ENCODE results near the gene MPHOSPH10.
"Not testable (repeated sequence)": the region's sequence is repeated elsewhere in the genome, so short reads cannot be mapped to it uniquely, and the experiment has no call there.

The MPHOSPH10 gene

DNA sequence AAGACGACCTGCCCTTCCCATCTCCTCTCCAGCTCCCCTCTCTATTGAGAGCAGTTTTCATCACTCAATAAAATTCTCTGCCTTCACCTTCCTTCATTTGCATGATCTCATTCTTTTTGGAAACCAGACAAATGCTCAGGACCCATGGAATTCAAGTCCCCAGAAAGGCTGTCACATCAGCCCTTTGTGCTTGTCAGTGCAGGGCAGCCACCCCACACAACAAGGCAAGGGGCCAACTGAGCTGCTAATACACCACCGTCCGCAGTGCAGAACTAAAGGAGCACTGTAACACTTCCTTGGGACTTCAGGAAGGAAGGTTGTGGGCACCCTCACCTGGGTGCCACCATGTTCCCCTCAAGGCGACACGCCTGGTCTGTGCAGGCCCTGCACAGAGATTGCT, 26.6 kb upstream of the MPHOSPH10 start:
- ATAC-seq, result no peak
- TF ChIP-seq BACH2 (CRISPR knock-in tag; IDR thresholded peaks at IDR 0.05; ENCODE audit: borderline replicate concordance) (no peak), PPARA (CRISPR knock-in tag; IDR thresholded peaks at IDR 0.05; ENCODE audit: borderline replicate concordance) (no peak), ZNF565 (CRISPR knock-in tag; conservative IDR thresholded peaks at IDR 0.05; ENCODE audit: low read depth) (no peak), TOX (CRISPR knock-in tag; IDR thresholded peaks at IDR 0.05; ENCODE audit: borderline replicate concordance) (no peak)

DNA sequence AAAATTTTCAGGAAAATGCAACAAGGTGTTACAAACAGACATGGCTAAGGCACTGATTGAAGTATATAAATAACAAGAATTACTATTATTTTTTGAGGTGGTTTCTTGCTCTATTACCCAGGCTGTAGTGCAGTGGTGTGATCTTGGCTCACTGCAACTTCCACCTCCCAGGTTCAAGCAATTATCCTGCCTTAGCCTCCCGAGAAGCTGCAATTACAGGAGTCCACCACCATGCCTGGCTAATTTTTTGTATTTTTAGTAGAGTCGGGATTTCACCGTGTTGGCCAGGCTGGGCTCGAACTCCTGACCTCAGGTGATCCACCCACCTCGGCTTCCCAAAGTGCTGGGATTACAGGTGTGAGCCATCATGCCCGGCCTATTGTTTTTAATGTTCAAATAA, 24.0 kb upstream of the MPHOSPH10 start:
- not testable (repeated sequence) for ATAC-seq

DNA sequence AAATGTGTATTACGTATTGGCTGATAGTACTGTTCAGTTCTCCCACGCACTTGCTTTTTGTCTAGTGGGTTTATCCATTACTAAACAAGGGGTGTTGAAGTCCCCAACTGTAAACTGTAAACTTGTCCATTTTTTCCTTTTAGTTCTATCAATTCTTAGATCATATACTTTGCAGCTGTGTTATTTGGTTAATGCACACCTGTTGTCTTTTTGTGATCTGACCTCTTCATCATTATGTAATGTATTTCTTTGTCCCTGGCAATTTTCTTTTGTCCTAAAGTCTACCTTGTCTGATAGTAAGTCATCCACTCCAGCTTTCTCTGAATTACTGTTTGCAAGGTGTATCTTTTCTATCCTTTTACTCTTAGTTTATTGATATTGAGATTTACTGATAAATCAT, 22.3 kb upstream of the MPHOSPH10 start:
- ATAC-seq, result no peak
- TF ChIP-seq ZFP30 (CRISPR knock-in tag; IDR thresholded peaks at IDR 0.05), result no peak

DNA sequence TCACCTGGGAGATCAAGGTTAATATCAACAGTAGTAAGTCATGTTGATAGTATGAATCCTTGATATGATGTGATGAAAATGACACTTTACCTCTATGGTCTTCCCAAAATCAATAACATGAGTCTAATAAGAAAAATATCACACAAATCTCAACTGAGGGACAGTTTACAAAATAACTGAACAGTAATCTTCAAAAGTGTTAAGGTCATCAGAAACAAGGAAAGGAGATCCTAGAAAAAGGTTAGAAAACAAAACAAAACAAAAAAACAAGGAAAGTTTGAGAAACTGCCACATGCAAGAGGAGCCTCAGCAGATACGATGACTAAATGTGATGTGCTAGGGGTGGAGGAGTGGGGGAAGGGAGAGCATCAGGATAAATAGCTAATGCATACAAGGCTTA, 16.6 kb upstream of the MPHOSPH10 start:
- TF ChIP-seq OSR1 (CRISPR knock-in tag; IDR thresholded peaks at IDR 0.05) (no peak), ZNF8 (CRISPR knock-in tag; IDR thresholded peaks at IDR 0.05) (no peak), ZNF70 (CRISPR knock-in tag; IDR thresholded peaks at IDR 0.05) (no peak), ZFP30 (CRISPR knock-in tag; IDR thresholded peaks at IDR 0.05) (no peak), ZNF565 (CRISPR knock-in tag; conservative IDR thresholded peaks at IDR 0.05; ENCODE audit: low read depth) (no peak), ZFP3 (CRISPR knock-in tag; IDR thresholded peaks at IDR 0.05) (no peak), RARB (CRISPR knock-in tag; IDR thresholded peaks at IDR 0.05) (no peak), SNAI2 (CRISPR knock-in tag; IDR thresholded peaks at IDR 0.05) (no peak), ESRRG (CRISPR knock-in tag; IDR thresholded peaks at IDR 0.05) (no peak), GLIS3 (CRISPR knock-in tag; IDR thresholded peaks at IDR 0.05) (no peak), BACH2 (CRISPR knock-in tag; IDR thresholded peaks at IDR 0.05; ENCODE audit: borderline replicate concordance) (no peak), TOX (CRISPR knock-in tag; IDR thresholded peaks at IDR 0.05; ENCODE audit: borderline replicate concordance) (no peak)
- TF ChIP-seq, protein P1, sequence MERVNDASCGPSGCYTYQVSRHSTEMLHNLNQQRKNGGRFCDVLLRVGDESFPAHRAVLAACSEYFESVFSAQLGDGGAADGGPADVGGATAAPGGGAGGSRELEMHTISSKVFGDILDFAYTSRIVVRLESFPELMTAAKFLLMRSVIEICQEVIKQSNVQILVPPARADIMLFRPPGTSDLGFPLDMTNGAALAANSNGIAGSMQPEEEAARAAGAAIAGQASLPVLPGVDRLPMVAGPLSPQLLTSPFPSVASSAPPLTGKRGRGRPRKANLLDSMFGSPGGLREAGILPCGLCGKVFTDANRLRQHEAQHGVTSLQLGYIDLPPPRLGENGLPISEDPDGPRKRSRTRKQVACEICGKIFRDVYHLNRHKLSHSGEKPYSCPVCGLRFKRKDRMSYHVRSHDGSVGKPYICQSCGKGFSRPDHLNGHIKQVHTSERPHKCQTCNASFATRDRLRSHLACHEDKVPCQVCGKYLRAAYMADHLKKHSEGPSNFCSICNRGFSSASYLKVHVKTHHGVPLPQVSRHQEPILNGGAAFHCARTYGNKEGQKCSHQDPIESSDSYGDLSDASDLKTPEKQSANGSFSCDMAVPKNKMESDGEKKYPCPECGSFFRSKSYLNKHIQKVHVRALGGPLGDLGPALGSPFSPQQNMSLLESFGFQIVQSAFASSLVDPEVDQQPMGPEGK (CRISPR knock-in tag; IDR thresholded peaks at IDR 0.05; ENCODE audit: borderline replicate concordance), result no peak
- TF ChIP-seq, protein P2, sequence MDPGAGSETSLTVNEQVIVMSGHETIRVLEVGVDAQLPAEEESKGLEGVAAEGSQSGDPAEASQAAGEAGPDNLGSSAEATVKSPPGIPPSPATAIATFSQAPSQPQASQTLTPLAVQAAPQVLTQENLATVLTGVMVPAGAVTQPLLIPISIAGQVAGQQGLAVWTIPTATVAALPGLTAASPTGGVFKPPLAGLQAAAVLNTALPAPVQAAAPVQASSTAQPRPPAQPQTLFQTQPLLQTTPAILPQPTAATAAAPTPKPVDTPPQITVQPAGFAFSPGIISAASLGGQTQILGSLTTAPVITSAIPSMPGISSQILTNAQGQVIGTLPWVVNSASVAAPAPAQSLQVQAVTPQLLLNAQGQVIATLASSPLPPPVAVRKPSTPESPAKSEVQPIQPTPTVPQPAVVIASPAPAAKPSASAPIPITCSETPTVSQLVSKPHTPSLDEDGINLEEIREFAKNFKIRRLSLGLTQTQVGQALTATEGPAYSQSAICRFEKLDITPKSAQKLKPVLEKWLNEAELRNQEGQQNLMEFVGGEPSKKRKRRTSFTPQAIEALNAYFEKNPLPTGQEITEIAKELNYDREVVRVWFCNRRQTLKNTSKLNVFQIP (CRISPR knock-in tag; IDR thresholded peaks at IDR 0.05; ENCODE audit: borderline replicate concordance, low read depth), result no peak
- TF ChIP-seq, protein P3, sequence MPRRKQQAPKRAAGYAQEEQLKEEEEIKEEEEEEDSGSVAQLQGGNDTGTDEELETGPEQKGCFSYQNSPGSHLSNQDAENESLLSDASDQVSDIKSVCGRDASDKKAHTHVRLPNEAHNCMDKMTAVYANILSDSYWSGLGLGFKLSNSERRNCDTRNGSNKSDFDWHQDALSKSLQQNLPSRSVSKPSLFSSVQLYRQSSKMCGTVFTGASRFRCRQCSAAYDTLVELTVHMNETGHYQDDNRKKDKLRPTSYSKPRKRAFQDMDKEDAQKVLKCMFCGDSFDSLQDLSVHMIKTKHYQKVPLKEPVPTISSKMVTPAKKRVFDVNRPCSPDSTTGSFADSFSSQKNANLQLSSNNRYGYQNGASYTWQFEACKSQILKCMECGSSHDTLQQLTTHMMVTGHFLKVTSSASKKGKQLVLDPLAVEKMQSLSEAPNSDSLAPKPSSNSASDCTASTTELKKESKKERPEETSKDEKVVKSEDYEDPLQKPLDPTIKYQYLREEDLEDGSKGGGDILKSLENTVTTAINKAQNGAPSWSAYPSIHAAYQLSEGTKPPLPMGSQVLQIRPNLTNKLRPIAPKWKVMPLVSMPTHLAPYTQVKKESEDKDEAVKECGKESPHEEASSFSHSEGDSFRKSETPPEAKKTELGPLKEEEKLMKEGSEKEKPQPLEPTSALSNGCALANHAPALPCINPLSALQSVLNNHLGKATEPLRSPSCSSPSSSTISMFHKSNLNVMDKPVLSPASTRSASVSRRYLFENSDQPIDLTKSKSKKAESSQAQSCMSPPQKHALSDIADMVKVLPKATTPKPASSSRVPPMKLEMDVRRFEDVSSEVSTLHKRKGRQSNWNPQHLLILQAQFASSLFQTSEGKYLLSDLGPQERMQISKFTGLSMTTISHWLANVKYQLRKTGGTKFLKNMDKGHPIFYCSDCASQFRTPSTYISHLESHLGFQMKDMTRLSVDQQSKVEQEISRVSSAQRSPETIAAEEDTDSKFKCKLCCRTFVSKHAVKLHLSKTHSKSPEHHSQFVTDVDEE (CRISPR knock-in tag; IDR thresholded peaks at IDR 0.05), result no peak
- ATAC-seq, result no peak

DNA sequence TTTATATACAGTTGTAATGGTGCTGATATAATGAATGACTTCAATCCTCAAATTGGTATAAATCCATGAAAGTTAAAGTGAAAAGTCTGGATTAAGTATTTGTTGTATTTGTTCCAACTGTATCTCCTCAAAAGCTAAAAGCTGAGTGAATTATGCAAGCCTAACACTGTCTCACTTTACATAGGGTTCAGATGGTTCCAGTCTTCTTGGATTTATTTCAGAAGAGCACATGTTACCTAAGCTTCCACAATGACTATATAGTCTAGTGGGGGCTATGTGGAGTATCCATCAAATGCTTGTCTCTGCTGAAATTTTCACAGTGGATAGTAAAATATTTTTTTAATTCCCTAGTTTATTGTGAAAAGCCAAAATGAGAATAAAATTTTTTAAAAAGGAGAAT, 13.4 kb upstream of the MPHOSPH10 start:
- ATAC-seq, result no peak
- TF ChIP-seq ESRRG (CRISPR knock-in tag; IDR thresholded peaks at IDR 0.05), result no peak

DNA sequence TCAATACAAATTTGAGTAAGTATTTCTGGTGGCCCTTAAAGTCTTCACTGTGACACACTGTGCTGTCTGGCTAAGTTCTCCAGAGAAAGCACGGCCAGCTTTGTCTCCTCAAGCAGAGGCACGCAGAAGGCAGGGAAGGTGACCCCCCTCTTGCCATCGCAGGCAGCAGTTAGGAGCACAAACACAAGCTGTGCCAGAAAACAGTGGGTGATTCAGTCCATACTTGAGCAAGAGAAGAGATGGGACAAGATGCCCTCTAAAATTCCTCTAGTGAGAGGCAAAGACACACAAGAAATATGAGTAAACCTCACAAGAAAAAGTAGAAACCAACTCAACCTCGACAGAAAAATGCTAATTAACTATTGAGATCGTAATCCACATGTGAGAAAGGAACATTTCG, 10.2 kb upstream of the MPHOSPH10 start:
- ATAC-seq, result no peak
- no peak for TF ChIP-seq CSDC2 (CRISPR knock-in tag; IDR thresholded peaks at IDR 0.05)
- TF ChIP-seq ZFP30 (CRISPR knock-in tag; IDR thresholded peaks at IDR 0.05), result no peak
- TF ChIP-seq, protein P3 (CRISPR knock-in tag; IDR thresholded peaks at IDR 0.05), result no peak
- no peak for TF ChIP-seq BACH2 (CRISPR knock-in tag; IDR thresholded peaks at IDR 0.05; ENCODE audit: borderline replicate concordance)
- TF ChIP-seq SNAI2 (CRISPR knock-in tag; IDR thresholded peaks at IDR 0.05), result no peak
- TF ChIP-seq, protein P4, sequence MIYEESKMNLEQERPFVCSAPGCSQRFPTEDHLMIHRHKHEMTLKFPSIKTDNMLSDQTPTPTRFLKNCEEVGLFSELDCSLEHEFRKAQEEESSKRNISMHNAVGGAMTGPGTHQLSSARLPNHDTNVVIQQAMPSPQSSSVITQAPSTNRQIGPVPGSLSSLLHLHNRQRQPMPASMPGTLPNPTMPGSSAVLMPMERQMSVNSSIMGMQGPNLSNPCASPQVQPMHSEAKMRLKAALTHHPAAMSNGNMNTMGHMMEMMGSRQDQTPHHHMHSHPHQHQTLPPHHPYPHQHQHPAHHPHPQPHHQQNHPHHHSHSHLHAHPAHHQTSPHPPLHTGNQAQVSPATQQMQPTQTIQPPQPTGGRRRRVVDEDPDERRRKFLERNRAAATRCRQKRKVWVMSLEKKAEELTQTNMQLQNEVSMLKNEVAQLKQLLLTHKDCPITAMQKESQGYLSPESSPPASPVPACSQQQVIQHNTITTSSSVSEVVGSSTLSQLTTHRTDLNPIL (CRISPR knock-in tag; IDR thresholded peaks at IDR 0.05; ENCODE audit: low read depth), result no peak
- TF ChIP-seq, protein P1 (CRISPR knock-in tag; IDR thresholded peaks at IDR 0.05; ENCODE audit: borderline replicate concordance), result no peak
- TF ChIP-seq GLIS3 (CRISPR knock-in tag; IDR thresholded peaks at IDR 0.05), result no peak
- TF ChIP-seq ZFP3 (CRISPR knock-in tag; IDR thresholded peaks at IDR 0.05), result no peak
